GM13977 (cell line): ENCODE data around the gene MAGI2.

Source experiments
- DNase-seq: peaks from one replicate; pipeline ENCODE4 v3.0.0; 2012; ENCODE audit warnings: low spot score
- CTCF ChIP-seq: IDR thresholded peaks from 2 replicates; pipeline ENCODE4 v1.5.1; 2012; ENCODE audit warnings: mild to moderate bottlenecking, control low read depth; ENCODE audit not compliant: insufficient read depth; ENCODE audit errors: extremely low read depth, missing control alignments
- in situ Hi-C: fragments of 300-500 bp; cut with MboI; formaldehyde crosslinking; loops from one replicate; pipeline ENCODE4 v1.12.0; 2022; ENCODE audit warnings: low sequenced_read_pairs, low pct_unique_long_range_greater_than_20kb, mixed read lengths, inconsistent platforms; ENCODE audit not compliant: unreplicated experiment

Gene MAGI2

DNA sequence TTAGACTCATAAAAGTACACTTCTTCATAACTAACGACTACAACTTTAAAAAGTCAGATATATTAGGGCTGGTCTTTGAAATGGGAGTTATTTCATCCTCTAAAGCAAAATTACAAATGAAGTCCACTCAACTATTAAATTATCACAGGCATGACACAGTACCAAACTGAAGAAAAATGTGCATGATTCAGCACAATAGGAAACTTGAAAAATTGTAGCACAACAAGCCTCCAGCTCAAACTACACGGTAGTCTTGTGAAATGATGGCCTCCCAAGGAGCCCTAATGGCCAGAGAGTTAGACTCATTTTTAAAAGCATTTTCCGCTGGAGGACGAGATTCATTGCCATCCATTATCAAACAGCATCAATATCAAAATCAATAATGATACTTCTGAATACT lies 76.4 kb downstream of the MAGI2 start:
- in situ Hi-C loops, result no loop called here
- DNase-seq, result no peak
- no peak for TF ChIP-seq CTCF

GRCh38 chr7:79376299-79377025 lies 77.0 kb downstream of the MAGI2 start:
- DNase-seq, result no peak
- in situ Hi-C loops, result no loop called here
- TF ChIP-seq CTCF, result no peak

DNA sequence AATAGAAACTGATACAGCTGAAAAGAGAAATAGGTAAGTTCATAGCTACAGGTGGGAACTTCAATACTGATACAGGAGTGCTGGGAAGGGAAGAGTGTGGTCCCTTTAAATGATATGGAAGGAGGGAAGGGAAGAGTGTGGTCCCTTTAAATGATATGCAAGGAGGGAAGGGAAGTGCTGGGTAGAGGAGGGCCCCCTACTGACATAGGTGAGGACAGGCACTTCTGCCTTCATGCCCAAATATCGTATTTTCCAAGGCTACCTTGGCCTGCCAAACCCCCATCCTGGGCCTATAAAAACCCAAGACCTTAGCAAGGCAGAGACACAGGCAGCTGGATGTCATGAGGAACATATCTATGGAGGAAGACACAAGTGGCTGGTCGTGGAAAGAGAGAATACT lies 92.3 kb downstream of the MAGI2 start:
- in situ Hi-C loops, result no loop called here
- no peak for DNase-seq

DNA sequence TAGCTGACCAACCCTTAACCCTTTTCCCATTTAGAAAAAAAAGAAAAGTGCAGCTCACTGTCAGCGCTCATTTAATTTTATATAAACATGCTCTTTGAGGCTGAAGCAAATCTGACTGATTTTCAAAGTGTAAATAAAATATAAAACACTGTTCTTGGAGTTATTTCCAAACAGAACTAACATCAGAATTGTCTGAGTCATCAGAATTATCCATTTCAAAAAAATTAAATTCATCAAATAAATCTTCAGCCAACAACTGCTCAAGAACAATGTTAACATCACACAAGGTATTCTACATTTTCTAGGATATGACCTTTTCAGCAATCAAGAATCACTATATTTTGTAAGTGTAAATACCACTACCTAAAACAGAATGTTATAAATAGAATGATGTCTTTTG lies 93.6 kb downstream of the MAGI2 start:
- in situ Hi-C loops, result no loop called here
- DNase-seq, result no peak
- no peak for TF ChIP-seq CTCF

More for the DNA sequence above, 92.3 kb downstream of the MAGI2 start:
- TF ChIP-seq CTCF, result peak; percentile 7

- no peak for TF ChIP-seq CTCF
- DNase-seq, result no peak
- in situ Hi-C loops, result no loop called here
Observed at GRCh38 chr7:79357101-79357500, 96.4 kb downstream of the MAGI2 start.

DNA sequence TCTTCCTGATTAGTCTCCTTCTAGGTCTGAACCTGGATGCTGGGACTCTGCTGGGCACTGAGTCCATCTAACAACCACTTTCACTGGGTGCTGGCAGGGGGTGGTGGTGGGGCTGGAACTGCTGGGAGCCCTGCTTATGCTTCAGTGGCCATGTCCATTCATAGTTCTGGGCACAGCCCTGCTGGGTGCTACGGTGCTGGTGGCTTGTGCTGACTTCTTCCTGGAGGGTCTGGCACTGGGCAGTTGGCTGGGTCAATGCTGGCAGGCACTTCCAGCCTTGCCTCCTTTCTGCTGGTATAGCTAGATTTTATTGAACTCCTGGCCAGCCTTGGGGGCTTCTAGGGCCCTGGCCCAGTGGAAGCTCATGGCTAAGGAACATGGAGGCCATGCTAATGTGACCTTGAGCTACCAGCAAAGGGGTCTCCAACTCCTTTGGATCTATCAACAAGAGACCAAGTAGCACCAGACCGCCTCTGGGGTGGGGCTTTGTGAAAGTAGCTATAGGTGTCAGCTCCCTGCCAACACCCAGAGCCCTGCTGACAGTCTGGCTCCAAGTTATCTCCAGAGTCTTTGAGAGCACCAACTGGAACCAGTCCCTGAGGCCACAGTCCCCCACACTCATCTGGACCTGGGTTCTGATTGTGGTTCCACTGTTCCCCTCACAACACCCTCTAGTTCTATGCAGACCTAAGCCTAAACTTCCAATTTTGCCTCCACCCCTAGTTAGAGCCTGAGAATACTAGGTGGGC lies 99.6 kb downstream of the MAGI2 start:
- in situ Hi-C loops, result no loop called here
- no peak for DNase-seq
- TF ChIP-seq CTCF, result no peak
